HEK293T (cell line): Measurements from ENCODE around the gene HSPB7.
"Not testable (repeated sequence)": the region's sequence is repeated elsewhere in the genome, so short reads cannot be mapped to it uniquely, and the experiment has no call there.

Source experiments
- ARNT ChIP-seq: fragments of 450-650 bp; IDR thresholded peaks from 2 replicates; pipeline ENCODE4 v1.6.1; 2017; ENCODE audit warnings: mild to moderate bottlenecking
- BHLHE40 ChIP-seq: fragments of 450-650 bp; IDR thresholded peaks from 2 replicates; pipeline ENCODE4 v1.6.1; 2016; ENCODE audit warnings: mild to moderate bottlenecking, moderate library complexity, borderline replicate concordance
- ELF4 ChIP-seq: fragments of 450-650 bp; IDR thresholded peaks from 2 replicates; pipeline ENCODE4 v1.6.1; 2017; ENCODE audit warnings: antibody characterized with exemption
- FOXA1 ChIP-seq: fragments of 450-650 bp; IDR thresholded peaks from 2 replicates; pipeline ENCODE4 v1.6.1; 2016; ENCODE audit warnings: mild to moderate bottlenecking
- FOXM1 ChIP-seq: fragments of 450-650 bp; IDR thresholded peaks from 2 replicates; pipeline ENCODE4 v1.6.1; 2017; ENCODE audit warnings: mild to moderate bottlenecking, borderline replicate concordance
- NFRKB ChIP-seq: fragments of 450-650 bp; IDR thresholded peaks from 2 replicates; pipeline ENCODE4 v1.6.1; 2016; ENCODE audit warnings: mild to moderate bottlenecking, moderate library complexity
- SP1 ChIP-seq: fragments of 450-650 bp; IDR thresholded peaks from 2 replicates; pipeline ENCODE4 v1.6.1; 2017
- TF ChIP-seq, protein P1 (sequence below): fragments of 450-650 bp; IDR thresholded peaks from 2 replicates; pipeline ENCODE4 v1.6.1; 2016

- TF ChIP-seq ARNT, SP1, BHLHE40, ELF4, NFRKB, FOXM1, FOXA1: not testable (repeated sequence)
- TF ChIP-seq, protein P1, sequence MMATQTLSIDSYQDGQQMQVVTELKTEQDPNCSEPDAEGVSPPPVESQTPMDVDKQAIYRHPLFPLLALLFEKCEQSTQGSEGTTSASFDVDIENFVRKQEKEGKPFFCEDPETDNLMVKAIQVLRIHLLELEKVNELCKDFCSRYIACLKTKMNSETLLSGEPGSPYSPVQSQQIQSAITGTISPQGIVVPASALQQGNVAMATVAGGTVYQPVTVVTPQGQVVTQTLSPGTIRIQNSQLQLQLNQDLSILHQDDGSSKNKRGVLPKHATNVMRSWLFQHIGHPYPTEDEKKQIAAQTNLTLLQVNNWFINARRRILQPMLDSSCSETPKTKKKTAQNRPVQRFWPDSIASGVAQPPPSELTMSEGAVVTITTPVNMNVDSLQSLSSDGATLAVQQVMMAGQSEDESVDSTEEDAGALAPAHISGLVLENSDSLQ, result not testable (repeated sequence)
Observed at GRCh38 chr1:16061989-16062686, 44.3 kb upstream of the HSPB7 start.
